Esophagus muscularis mucosa (tissue), 3 donors: ENCODE results near the gene DYRK4.

Experiments used
- POLR2A ChIP-seq: fragments of 450-650 bp; IDR thresholded peaks from one replicate; pipeline ENCODE4 v1.6.1; 2017; ENCODE audit warnings: antibody characterized with exemption, moderate library complexity, mild to moderate bottlenecking, low read depth
- TF ChIP-seq, protein P1 (sequence below), 3 experiments: fragments of 200-600 bp in 2 of 3; fragments of 450-650 bp in 1 of 3; sonication (generic) in 2 of 3; IDR thresholded peaks; one replicate each; pipeline ENCODE4 v1.5.1; 2017 to 2019; ENCODE audit warnings: antibody characterized with exemption in 3 of 3, mild to moderate bottlenecking in 2 of 3, moderate library complexity in 1 of 3

DNA sequence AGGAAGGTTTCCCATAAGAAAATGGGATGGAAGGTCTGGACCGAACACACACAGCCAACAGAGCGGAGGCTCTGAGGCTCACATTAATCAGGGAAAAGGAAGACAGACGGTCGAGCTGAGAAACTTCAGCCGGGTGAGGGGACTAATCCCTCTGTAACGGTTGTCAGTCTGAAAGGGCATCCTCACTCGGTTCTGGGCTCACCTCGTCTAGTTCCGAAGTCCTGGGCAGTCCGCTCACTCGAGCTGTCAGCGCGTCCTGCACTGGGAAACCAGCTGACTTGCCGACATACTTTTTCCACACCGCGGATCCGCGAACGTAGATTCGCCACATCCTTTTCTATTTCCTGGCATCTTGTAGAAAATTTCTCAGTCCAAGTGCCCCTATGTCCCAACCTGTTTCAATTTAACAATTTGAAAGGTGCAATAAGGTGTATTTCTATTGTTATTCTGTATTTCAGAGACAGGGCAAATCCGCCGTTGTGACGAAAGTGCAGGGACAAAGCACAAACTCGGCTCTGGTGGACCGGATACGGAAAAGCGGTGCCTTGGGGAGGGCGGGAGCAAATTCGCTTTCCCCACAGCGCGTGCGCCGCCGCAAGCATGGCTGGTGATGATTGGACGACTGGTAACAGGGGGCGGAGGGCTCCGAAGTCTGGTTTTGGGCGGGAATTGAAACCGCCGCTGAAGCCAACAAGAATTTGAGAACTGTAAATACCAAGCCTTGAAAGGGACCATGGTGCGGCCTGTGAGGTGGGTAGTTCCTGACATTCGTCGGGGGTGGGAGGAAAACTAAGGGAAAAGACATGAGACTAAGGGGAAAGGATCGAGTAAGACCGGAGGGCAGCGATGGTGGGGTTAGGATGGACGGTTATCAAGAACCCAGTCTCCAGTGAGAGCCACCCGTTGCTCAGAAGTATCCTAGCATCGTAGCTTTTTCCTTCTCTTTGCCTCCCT lies 23.5 kb upstream of the DYRK4 start, which contains the start of gene RAD51AP1:
- TF ChIP-seq, protein P1, sequence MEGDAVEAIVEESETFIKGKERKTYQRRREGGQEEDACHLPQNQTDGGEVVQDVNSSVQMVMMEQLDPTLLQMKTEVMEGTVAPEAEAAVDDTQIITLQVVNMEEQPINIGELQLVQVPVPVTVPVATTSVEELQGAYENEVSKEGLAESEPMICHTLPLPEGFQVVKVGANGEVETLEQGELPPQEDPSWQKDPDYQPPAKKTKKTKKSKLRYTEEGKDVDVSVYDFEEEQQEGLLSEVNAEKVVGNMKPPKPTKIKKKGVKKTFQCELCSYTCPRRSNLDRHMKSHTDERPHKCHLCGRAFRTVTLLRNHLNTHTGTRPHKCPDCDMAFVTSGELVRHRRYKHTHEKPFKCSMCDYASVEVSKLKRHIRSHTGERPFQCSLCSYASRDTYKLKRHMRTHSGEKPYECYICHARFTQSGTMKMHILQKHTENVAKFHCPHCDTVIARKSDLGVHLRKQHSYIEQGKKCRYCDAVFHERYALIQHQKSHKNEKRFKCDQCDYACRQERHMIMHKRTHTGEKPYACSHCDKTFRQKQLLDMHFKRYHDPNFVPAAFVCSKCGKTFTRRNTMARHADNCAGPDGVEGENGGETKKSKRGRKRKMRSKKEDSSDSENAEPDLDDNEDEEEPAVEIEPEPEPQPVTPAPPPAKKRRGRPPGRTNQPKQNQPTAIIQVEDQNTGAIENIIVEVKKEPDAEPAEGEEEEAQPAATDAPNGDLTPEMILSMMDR (IDR thresholded peaks at IDR 0.05): no peak
- TF ChIP-seq POLR2A: no peak
